GM10847 (cell line): ENCODE measurements around the gene TMEM117.

ENCODE experiments used
- POLR2A ChIP-seq: IDR thresholded peaks from 2 replicates; pipeline ENCODE4 v1.6.1; 2011; ENCODE audit not compliant: insufficient read length; ENCODE audit errors: extremely low read depth

Gene TMEM117

DNA sequence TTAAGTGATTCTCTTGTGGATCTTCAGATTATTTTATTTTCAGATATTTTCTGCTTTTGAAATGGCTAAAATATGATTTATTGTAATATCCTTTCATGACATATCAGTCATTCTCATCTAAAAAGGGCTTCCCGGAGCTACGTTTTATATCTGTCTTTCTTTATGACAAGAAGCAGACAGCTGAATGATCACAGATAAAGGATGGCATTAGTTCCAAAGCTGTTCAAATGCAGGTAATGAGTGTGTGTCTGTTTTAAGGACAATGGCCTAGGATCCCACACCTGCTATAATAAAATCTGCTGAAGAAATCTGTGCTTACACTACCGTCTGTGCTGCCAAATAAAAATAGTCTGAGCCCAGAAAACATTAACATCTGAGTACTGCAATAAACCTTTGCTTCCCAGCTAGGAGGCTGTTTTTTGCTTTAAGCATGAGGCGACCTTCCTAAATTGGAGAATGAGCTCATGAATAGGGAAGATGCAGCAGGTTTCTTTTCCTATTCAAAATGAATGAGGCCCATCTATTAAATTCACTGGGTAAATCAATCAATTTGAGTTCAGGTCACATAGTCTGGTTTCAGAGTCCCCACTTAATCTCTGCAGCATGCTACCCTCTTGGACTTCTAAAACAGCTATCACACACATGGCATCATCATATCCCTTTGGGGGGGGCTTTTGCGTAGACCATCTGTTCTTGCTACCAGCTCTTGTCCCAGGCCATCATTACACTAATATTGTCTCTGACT, 541.7 kb downstream of the TMEM117 start:
- no peak for TF ChIP-seq POLR2A

GRCh38 chr12:44379831-44380230, 544.0 kb downstream of the TMEM117 start:
- TF ChIP-seq POLR2A: no peak

DNA sequence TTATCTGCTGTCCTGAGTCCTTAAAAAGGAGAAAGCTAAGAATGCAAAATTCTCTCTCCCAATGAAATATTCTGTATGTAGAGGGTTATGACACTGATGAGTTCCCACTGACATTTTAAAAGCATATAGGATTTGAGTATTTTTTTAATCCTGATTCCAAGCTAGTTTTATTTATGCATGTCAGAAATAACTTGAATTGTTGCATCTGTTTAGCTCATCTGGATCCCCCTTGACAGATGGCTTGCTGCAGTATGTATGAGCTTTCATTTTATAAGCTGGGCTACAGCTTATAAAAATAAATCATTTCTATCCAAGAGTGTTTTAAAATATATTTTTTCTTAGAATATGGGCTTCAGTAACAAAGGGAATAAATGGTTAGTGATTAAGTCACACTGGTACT, 545.0 kb downstream of the TMEM117 start:
- no peak for TF ChIP-seq POLR2A

GRCh38 chr12:44381341-44381740, 545.5 kb downstream of the TMEM117 start:
- no peak for TF ChIP-seq POLR2A

DNA sequence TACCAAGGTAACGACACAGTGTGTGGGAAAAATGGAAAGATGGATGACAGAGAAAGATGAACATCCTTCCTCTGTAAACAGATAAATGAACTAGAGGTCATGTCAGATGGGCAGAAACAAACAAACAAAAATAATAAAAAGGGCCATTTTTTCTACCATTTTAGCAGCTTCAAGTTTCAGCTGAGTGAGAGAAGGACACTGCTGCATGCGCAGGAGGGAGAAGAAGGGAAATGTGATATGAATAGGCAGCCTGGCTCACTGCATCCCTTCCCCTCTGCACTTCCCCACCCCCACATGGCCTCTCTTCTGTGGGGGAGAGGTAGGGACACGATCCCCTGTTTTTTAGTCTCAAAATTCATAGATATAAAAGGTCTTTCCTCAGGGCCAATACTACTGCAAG, 548.3 kb downstream of the TMEM117 start:
- TF ChIP-seq POLR2A: no peak

DNA sequence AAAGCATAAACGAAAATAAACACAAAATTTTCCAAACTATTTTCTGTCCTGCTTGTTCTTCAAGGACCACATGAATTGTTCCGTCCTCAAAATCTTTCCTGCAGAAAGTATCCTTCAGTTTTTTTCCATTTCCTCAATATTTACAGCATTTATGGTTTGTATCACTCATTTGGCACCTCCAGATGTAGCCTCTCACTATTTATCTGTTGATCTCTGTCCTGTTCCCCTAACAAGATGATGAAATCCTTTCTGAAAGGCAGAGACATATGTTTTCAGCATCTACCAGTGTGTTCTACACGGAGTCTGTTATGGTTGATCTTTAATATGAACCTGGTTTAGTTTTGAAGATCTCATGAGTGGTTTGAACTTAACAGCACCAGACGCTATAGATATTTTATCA, 550.1 kb downstream of the TMEM117 start:
- TF ChIP-seq POLR2A: no peak

- no peak for TF ChIP-seq POLR2A
Measured at GRCh38 chr12:44387581-44387980, 551.7 kb downstream of the TMEM117 start.

- TF ChIP-seq POLR2A: no peak
Measured at GRCh38 chr12:44389038-44389437, 553.2 kb downstream of the TMEM117 start.

GRCh38 chr12:44389896-44390295, 554.0 kb downstream of the TMEM117 start:
- TF ChIP-seq POLR2A: no peak

DNA sequence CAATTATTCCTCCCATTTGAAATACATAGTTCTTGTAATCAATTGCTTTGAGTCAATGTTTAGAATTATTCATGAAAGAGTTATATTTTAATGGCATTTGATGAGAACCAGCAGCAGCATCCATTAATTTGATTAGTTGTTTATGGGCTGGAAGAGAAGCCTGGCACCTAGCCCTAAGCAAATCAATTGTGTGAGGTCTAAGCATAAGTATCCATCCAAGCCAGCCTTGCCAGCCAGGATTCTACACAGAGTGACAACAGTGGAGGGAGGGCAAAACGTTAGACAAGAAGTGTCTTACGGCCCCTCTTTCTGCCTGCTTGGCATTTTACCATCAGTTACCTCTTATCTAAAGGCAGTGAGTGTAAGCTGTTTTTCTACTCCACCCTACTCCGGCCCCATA, 561.8 kb downstream of the TMEM117 start:
- TF ChIP-seq POLR2A: no peak

DNA sequence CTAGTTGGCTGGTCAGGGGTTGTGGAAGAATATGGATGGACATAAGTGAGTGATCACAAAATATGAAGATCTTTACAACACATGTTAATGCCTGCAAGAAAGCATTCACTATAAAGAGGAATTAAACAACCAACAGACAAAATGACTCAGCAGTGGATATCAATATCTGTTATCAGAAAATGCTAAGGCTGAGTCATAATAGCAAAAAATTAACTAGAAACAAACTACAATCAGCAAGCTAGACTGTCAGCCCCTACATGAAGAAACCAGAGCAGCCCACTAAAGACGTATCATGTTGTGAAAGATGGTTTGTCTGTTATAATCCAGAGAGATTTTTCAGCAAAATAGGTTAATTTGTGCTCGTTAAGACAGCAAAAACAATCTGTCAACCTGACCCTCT, 567.3 kb downstream of the TMEM117 start:
- TF ChIP-seq POLR2A: no peak

DNA sequence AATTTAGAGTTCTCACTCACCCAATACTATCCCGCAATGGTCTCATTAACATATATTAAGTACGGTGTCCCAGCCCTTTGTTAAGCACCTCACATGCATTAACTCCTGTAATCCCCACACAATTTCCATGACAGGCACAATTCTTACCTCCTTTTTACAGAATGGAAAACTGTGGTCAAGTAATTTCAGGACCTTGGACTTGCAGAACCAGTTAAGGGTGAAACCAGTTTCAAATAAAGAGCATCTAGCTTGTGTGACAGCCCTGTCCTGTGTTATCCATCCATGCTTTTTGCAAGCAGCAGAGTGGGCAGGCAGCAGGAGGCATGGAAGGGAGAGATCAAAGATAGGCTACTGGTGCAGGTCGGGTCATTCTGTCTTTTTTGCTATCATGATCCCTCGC, 569.4 kb downstream of the TMEM117 start:
- no peak for TF ChIP-seq POLR2A

DNA sequence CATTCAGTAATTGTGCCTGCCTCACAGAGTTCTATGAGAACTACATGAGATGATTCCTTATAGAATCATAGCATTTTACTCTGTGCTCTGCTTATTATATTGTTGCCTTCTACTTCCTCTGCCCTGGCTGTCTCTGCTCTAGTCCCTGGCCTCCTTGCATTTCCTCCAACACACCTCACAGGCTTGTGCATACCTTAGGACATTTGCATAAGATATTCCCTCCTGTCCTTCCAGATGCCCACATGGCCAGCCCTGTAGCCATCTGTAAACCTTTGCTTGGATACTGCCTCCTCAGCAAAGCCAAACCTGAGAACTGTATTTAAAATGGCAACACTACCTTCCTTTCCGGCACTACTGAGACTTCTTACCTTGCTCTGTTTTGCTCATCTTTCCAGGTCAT, 586.7 kb downstream of the TMEM117 start:
- no peak for TF ChIP-seq POLR2A

DNA sequence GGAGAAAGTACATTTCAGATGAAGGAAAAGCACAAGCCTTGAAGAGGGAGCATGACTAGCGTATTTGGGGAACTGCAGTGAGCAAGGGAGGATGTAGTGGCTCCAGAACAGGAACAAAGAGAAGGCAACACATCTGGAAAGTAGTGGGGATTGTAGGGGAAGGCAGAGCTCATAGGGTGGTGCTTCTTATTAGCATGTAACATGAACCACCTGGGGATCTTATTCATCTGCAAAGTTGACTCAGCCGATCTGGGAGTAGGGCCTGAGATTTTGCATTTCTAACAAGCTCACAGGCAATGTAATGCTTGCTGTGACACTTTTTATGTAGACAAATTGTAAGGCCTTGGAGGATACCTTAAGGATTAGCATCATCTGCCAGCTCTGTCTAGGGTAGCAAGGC, 592.9 kb downstream of the TMEM117 start:
- TF ChIP-seq POLR2A: no peak

- no peak for TF ChIP-seq POLR2A
Measured at GRCh38 chr12:44431647-44432343, 595.9 kb downstream of the TMEM117 start.

GRCh38 chr12:44433659-44434058, 597.8 kb downstream of the TMEM117 start:
- TF ChIP-seq POLR2A: no peak

DNA sequence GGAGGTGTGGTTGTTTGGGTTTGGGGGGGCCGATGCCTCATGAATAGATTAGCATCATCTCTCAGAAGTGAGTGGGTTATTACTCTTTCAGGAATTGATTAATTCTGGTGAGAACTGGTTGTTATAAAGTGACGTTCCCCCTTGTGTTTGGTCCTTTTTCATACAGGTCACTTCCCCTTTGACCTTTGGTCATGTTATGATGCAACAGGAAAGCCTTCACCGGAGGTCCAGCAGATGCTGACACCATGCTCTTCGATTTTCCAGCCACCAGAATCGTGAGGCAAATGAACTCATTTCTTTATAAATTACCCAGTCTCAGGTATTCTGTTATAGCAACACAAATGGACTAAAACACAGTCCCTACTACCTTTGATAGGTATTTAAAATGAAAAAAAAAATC, 600.9 kb downstream of the TMEM117 start:
- no peak for TF ChIP-seq POLR2A
